ENCODE results near the gene EEF1AKMT4.

DNA sequence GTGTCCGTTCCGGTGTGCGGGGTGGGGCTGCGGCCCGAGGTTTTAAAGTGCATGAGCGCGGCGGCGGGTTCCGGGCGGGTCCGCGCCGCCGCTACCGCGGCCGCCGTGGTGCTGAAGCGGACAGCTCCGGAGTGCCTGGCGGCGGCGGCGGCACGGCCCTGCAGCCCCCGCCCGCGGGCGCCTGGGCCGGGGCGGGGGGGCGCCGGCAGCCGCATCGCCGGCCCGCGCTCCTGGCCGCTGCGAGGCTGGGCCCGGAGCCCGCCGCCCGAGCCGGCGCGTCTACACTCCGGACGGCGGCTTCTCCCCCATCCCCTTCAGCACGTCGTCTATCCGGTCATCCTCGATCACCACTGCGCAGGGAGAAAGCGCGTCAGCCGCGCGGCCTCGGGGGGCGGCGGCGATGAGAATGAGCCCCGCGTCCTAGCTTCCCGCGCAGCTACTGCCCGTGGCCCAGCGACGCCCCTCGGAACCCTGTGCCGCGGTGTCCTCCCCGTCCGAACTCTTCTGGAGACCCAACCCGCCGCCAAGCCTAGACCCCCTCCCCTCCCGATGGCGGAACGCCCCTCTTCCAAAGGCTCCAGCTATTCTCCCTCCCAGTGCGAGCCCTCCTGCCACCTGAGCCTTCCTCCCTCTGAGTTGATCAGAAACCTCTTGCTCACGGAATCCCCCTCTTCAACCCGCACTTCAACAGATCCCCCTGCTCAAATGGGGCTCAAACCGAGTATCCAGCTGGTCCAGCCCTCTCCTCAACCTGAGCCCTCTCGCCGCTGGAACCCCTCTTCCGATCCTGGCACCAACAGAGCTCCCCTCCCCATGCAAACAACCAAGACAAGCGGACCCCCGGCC is 10.6 kb downstream of the EEF1AKMT4 start:
- peak in 1 of 3 donors; percentile 35 for TF ChIP-seq POLR2A (IDR thresholded peaks at IDR 0.05)
- TF ChIP-seq, protein P1, sequence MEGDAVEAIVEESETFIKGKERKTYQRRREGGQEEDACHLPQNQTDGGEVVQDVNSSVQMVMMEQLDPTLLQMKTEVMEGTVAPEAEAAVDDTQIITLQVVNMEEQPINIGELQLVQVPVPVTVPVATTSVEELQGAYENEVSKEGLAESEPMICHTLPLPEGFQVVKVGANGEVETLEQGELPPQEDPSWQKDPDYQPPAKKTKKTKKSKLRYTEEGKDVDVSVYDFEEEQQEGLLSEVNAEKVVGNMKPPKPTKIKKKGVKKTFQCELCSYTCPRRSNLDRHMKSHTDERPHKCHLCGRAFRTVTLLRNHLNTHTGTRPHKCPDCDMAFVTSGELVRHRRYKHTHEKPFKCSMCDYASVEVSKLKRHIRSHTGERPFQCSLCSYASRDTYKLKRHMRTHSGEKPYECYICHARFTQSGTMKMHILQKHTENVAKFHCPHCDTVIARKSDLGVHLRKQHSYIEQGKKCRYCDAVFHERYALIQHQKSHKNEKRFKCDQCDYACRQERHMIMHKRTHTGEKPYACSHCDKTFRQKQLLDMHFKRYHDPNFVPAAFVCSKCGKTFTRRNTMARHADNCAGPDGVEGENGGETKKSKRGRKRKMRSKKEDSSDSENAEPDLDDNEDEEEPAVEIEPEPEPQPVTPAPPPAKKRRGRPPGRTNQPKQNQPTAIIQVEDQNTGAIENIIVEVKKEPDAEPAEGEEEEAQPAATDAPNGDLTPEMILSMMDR (IDR thresholded peaks at IDR 0.05), result no peak

Measured in body of pancreas (tissue), 4 donors.